Ascending aorta (tissue), 2 donors: Measurements from ENCODE around the gene PUDP. TPM values are rescaled to one million over a fixed set of nuclear protein-coding genes. Genes with fewer than 3 reads are reported as not detected.

ENCODE experiments used
- DNase-seq, 2 donors: peaks; one replicate each; pipeline ENCODE4 v3.0.0-alpha.2; 2019; ENCODE audit warnings: low spot score in 2 of 2
- H3K27ac ChIP-seq, 2 donors: fragments of 200-600 bp; sonication (generic); one replicate each; pipeline ENCODE4 v1.5.1; 2016 to 2017; ENCODE audit warnings: mild to moderate bottlenecking in 1 of 2
- H3K27me3 ChIP-seq: fragments of 200-600 bp; sonication (generic); one replicate; pipeline ENCODE4 v1.5.1; 2017
- H3K36me3 ChIP-seq, 2 donors: fragments of 200-600 bp; sonication (generic); one replicate each; pipeline ENCODE4 v1.5.1; 2016
- H3K4me1 ChIP-seq, 2 donors: fragments of 200-600 bp; sonication (generic); one replicate each; pipeline ENCODE4 v1.5.1; 2016 to 2017; ENCODE audit warnings: mild to moderate bottlenecking in 1 of 2
- H3K4me3 ChIP-seq, 2 donors: fragments of 200-600 bp; sonication (generic); one replicate each; pipeline ENCODE4 v1.5.1; 2016 to 2017; ENCODE audit warnings: mild to moderate bottlenecking in 1 of 2
- H3K9me3 ChIP-seq, 2 donors: fragments of 200-600 bp; sonication (generic); one replicate each; pipeline ENCODE4 v1.5.1; 2016
- intact Hi-C: fragments of 100-400 bp; cut with DNase I; formaldehyde crosslinking; loops from one replicate; pipeline ENCODE4 v1.15.1; 2023
- total RNA-seq: library from RNA; depleted of rRNA; stranded (reverse); fragments of >200 nt; gene quantifications from one replicate; pipeline ENCODE4 v1.1.0, GENCODE V29; 2016
- TF ChIP-seq, protein P1 (sequence below), 3 experiments: fragments of 200-600 bp in 2 of 3; fragments of 450-650 bp in 1 of 3; sonication (generic) in 2 of 3; IDR thresholded peaks; one replicate each; pipeline ENCODE4 v1.5.1; 2016 to 2019; ENCODE audit warnings: antibody characterized with exemption in 3 of 3, mild to moderate bottlenecking in 1 of 3, moderate library complexity in 1 of 3

Gene PUDP
- total RNA-seq, 1 donor from 2014 or later: 1.7 TPM

DNA sequence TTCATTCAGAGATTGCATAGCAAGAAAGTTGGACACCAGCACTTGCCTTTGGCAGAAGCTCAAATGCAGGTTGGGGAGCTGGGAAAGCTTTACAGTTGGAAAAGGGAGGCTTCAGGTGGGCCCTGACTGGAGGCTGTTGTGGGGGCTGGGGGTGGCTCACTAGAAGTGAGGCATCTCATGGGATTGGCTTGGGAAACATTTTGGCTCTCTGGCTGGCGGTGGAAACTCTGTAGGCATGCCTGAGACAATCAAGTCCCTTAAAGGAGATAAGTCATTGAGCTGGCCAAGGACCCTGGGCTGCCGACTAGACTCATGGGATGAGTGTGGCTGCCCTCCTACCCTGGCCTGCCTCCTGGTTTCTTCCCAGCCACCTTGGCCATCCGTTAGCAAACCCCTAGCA is 31.9 kb downstream of the PUDP start:
- Histone ChIP-seq H3K9me3 (peaks cover 0 to 5% of the 10 kb centered on the region in 2 donors), H3K4me3 (no peak overlapping the region), H3K4me1 (no peaks in the 10 kb centered on the region), H3K36me3 (no peaks in the 10 kb centered on the region), H3K27ac (no peak overlapping the region), H3K27me3 (no peaks in the 10 kb centered on the region)
- TF ChIP-seq, protein P1, sequence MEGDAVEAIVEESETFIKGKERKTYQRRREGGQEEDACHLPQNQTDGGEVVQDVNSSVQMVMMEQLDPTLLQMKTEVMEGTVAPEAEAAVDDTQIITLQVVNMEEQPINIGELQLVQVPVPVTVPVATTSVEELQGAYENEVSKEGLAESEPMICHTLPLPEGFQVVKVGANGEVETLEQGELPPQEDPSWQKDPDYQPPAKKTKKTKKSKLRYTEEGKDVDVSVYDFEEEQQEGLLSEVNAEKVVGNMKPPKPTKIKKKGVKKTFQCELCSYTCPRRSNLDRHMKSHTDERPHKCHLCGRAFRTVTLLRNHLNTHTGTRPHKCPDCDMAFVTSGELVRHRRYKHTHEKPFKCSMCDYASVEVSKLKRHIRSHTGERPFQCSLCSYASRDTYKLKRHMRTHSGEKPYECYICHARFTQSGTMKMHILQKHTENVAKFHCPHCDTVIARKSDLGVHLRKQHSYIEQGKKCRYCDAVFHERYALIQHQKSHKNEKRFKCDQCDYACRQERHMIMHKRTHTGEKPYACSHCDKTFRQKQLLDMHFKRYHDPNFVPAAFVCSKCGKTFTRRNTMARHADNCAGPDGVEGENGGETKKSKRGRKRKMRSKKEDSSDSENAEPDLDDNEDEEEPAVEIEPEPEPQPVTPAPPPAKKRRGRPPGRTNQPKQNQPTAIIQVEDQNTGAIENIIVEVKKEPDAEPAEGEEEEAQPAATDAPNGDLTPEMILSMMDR (IDR thresholded peaks at IDR 0.05): no peak
- DNase-seq: no peak
- intact Hi-C loops: no loop called here

DNA sequence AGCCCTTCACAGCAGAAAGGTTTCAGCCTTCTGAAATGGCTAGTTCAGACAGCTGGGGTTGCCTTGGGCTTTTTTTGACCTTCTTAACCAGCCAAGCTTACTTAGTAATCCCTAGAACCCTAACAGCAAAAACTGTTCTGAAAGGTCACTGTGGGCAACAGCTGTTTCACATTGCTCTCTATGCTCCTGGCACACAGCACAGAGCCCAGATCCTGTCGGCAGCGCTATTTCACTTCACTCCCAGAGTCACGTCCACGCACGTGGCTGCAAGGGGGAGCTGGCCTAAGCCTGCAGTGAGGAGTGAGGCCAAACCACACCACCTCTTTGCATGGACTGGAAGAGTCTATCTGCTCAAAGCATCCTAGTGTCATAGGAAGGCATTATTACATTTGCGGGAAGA is 32.4 kb downstream of the PUDP start:
- no peaks in the 10 kb centered on the region for H3K27me3 ChIP-seq
- H3K4me1 ChIP-seq: no peaks in the 10 kb centered on the region
- H3K36me3 ChIP-seq: no peaks in the 10 kb centered on the region
- H3K27ac ChIP-seq: no peak overlapping the region
- intact Hi-C loops: no loop called here
- H3K4me3 ChIP-seq: no peak overlapping the region
- TF ChIP-seq, protein P1 (IDR thresholded peaks at IDR 0.05): no peak
- H3K9me3 ChIP-seq: peaks cover 0 to 5% of the 10 kb centered on the region in 2 donors
- DNase-seq: no peak

DNA sequence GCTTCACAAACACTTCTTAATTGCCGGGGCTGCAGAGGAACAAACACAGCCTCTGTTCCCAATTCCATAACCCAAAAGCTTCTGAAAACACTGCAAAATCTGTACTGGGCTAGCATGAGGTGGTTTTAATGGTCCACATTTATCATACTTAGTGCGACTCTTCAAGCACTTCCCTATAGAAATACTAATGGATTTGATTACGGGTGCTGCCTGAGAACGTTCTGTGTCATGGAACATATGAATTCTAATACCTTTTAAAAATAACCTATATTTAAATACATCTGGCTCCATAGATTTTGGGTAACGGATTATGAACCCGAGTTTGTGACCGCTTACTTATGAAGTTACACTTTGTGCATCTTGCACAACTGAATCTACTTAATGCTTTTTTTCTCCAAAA is 35.9 kb downstream of the PUDP start:
- Histone ChIP-seq H3K27ac (no peak overlapping the region), H3K27me3 (no peaks in the 10 kb centered on the region), H3K9me3 (no peaks in the 10 kb centered on the region), H3K36me3 (no peaks in the 10 kb centered on the region), H3K4me1 (no peaks in the 10 kb centered on the region), H3K4me3 (no peak overlapping the region)
- TF ChIP-seq, protein P1 (IDR thresholded peaks at IDR 0.05): no peak
- intact Hi-C loops: no loop called here
- DNase-seq: no peak

DNA sequence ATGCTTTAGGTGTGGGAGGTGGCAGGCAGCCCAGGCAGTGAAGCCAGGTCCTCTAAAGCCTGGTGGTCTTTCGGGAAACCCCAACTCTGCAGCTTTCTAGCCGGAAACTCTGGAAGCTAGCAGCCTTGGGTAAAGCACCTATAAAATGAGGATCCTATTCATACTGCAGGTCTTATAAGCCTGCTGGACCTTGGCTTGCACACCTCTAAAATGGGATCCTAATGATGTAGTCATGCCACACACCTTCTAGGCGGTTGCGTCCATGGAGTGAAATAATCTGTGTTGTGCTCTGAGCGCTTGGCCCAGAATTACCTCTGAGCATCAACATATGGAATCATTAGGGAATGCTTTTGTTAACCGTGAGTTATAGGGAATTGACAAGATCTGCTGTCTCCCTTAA is 36.4 kb downstream of the PUDP start:
- no peak for DNase-seq
- Histone ChIP-seq H3K4me1 (no peaks in the 10 kb centered on the region), H3K27me3 (no peaks in the 10 kb centered on the region), H3K27ac (no peak overlapping the region), H3K4me3 (no peak overlapping the region), H3K36me3 (no peaks in the 10 kb centered on the region), H3K9me3 (no peaks in the 10 kb centered on the region)
- intact Hi-C loops: no loop called here
- TF ChIP-seq, protein P1 (IDR thresholded peaks at IDR 0.05): no peak

DNA sequence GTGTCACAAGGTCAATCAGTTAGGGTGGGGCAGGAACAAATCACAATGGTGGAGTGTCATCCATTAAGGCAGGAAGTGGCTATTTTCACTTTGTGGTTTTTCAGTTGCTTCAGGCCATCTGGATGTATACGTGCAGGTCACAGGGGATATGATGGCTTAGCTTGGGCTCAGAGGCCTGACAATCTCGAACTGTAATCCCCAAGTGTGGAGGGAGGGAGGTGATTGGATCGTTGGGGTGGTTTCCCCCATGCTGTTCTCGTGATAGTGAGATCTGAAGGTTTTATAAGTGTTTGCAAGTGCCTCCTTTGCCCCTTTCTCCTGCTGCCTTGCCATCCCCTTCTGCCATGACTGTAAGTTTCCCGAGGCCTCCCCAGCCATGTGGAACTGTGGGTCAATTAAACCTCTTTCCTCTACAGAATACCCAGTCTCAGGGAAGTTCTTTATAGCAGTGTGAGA is 37.1 kb downstream of the PUDP start:
- Histone ChIP-seq H3K4me1 (no peaks in the 10 kb centered on the region), H3K4me3 (no peak overlapping the region), H3K36me3 (no peaks in the 10 kb centered on the region), H3K27ac (no peak overlapping the region), H3K27me3 (no peaks in the 10 kb centered on the region), H3K9me3 (no peaks in the 10 kb centered on the region)
- TF ChIP-seq, protein P1 (IDR thresholded peaks at IDR 0.05): no peak
- no peak for DNase-seq
- intact Hi-C loops: no loop called here
